ENCODE results near the gene VSIG8. TPM values are rescaled to one million over a fixed set of nuclear protein-coding genes. Genes with fewer than 3 reads are reported as not detected.
"Not testable (repeated sequence)": the region's sequence is repeated elsewhere in the genome, so short reads cannot be mapped to it uniquely, and the experiment has no call there.

VSIG8 gene
- total RNA-seq, 2 experiments from 2014 or later, result not detected

DNA sequence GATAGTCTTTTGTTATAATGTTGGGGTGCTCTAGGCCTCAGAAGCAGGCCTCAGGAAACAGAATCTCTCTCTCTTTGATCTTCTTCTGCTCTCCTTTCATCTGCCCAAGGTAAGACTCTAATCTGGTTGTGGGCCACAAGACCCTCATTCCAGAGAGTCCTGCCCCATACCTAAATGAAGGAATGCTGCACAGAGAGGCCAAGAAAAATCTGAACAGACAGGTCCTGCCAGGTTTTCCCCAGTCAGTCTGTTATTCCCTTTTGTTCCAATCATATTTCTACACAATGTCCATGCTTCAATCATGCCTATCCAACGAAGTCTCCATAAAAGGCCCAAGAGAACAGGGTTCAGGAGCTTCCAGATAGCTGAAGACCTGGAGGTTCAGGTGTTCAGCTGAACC lies 44.5 kb upstream of the VSIG8 start:
- Histone ChIP-seq H3K27me3 (ENCODE audit: control insufficient read depth in 1 of 2, insufficient read depth in 2 of 2, low read length in 2 of 2) (no peaks in the 10 kb centered on the region), H3K9me3 (ENCODE audit: control insufficient read depth in 1 of 2, insufficient read depth in 1 of 2, low read length in 2 of 2) (no peaks in the 10 kb centered on the region), H3K4me3 (ENCODE audit: low read length) (no peak overlapping the region), H3K36me3 (ENCODE audit: insufficient read depth, low read length) (no peaks in the 10 kb centered on the region), H3K27ac (ENCODE audit: low read depth in 1 of 2, low read length in 2 of 2) (no peak overlapping the region), H3K4me1 (ENCODE audit: insufficient read depth, low read length) (peaks cover 36% of the 10 kb centered on the region)
- ChIA-PET CTCF (interaction anchor here (1.5 kb wide), 1 partner anchor 9 kb away, joined by 4 read pairs; no protein-coding TSS in a partner anchor), POLR2A (no interaction called here)
- Mint-ChIP-seq H3K27me3 (no peaks in the 10 kb centered on the region), H3K9me3 (no peaks in the 10 kb centered on the region), H3K4me3 (no peak overlapping the region), H3K4me1 (ENCODE audit: low read depth) (peaks cover 34% of the 10 kb centered on the region), H3K27ac (no peak overlapping the region), H3K36me3 (ENCODE audit: low read depth) (no peaks in the 10 kb centered on the region)
- intact Hi-C loops (cut with DNase I, micrococcal nuclease), result no loop called here
- ATAC-seq (ENCODE audit: poor library complexity) (no peak), DNase-seq (no peak)
- TF ChIP-seq, protein P1, sequence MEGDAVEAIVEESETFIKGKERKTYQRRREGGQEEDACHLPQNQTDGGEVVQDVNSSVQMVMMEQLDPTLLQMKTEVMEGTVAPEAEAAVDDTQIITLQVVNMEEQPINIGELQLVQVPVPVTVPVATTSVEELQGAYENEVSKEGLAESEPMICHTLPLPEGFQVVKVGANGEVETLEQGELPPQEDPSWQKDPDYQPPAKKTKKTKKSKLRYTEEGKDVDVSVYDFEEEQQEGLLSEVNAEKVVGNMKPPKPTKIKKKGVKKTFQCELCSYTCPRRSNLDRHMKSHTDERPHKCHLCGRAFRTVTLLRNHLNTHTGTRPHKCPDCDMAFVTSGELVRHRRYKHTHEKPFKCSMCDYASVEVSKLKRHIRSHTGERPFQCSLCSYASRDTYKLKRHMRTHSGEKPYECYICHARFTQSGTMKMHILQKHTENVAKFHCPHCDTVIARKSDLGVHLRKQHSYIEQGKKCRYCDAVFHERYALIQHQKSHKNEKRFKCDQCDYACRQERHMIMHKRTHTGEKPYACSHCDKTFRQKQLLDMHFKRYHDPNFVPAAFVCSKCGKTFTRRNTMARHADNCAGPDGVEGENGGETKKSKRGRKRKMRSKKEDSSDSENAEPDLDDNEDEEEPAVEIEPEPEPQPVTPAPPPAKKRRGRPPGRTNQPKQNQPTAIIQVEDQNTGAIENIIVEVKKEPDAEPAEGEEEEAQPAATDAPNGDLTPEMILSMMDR (IDR thresholded peaks at IDR 0.05), result no peak

DNA sequence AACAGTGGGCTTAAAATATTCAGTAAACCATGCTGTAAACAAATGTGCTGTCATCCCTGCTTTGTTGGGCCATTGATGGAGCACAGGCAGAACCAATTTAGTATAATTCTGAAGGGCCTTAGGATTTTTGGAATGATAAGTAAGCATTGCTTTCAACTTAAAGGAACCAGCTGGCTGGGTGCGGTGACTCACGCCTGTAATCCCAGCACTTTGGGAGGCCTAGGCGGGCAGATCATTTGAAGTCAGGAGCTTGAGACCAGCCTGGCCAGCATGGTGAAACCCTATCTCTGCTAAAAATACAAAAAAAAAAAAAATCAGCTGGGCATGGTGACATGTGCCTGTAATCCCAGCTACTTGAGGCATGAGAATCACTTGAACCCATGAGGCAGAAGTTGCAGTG lies 41.6 kb upstream of the VSIG8 start:
- H3K4me3 ChIP-seq (ENCODE audit: low read length); H3K27me3 ChIP-seq (ENCODE audit: control insufficient read depth in 1 of 2, insufficient read depth in 2 of 2, low read length in 2 of 2); intact Hi-C loops (cut with DNase I, micrococcal nuclease); H3K27ac Mint-ChIP-seq; H3K27me3 Mint-ChIP-seq; DNase-seq; CTCF ChIA-PET; H3K36me3 Mint-ChIP-seq (ENCODE audit: low read depth); H3K36me3 ChIP-seq (ENCODE audit: insufficient read depth, low read length); H3K9me3 Mint-ChIP-seq; H3K27ac ChIP-seq (ENCODE audit: low read depth in 1 of 2, low read length in 2 of 2); H3K4me1 ChIP-seq (ENCODE audit: insufficient read depth, low read length); ATAC-seq (ENCODE audit: poor library complexity); H3K9me3 ChIP-seq (ENCODE audit: control insufficient read depth in 1 of 2, insufficient read depth in 1 of 2, low read length in 2 of 2); H3K4me3 Mint-ChIP-seq: not testable (repeated sequence)
- POLR2A ChIA-PET, result interaction anchor here (0.9 kb wide), 1 partner anchor 24 kb away, joined by 3 read pairs; no protein-coding TSS in a partner anchor
- peaks cover 16% of the 10 kb centered on the region for H3K4me1 Mint-ChIP-seq (ENCODE audit: low read depth)

DNA sequence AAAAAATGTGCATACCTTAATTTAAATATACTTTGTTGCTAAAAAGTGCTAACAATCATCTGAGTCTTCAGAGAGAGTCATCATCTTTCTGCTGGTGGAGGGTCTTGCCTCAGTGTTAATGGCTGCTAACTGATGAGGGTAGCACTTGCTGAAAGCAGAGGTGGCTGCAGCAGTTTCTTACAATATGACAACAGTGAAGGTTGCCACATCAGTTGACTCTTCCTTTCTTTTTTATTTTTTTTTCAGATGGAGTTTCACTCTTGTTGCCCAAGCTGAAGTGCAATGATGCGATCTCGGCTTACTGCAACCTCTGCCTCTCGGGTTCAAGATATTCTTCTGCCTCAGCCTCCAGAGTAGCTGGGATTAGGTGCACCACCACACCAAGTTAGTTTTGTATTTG lies 40.1 kb upstream of the VSIG8 start:
- no peak overlapping the region for H3K4me3 ChIP-seq (ENCODE audit: low read length)
- Mint-ChIP-seq H3K4me1 (ENCODE audit: low read depth) (peaks cover 14% of the 10 kb centered on the region), H3K36me3 (ENCODE audit: low read depth) (no peaks in the 10 kb centered on the region), H3K9me3 (no peaks in the 10 kb centered on the region), H3K4me3 (no peak overlapping the region), H3K27me3 (no peaks in the 10 kb centered on the region), H3K27ac (no peak overlapping the region)
- no peaks in the 10 kb centered on the region for H3K27me3 ChIP-seq (ENCODE audit: control insufficient read depth in 1 of 2, insufficient read depth in 2 of 2, low read length in 2 of 2)
- ATAC-seq (ENCODE audit: poor library complexity) (no peak), DNase-seq (no peak)
- POLR2A ChIA-PET, result no interaction called here
- H3K27ac ChIP-seq (ENCODE audit: low read depth in 1 of 2, low read length in 2 of 2), result no peak overlapping the region
- H3K36me3 ChIP-seq (ENCODE audit: insufficient read depth, low read length), result no peaks in the 10 kb centered on the region
- intact Hi-C loops (cut with DNase I, micrococcal nuclease), result no loop called here
- CTCF ChIA-PET, result no interaction called here
- TF ChIP-seq, protein P1 (IDR thresholded peaks at IDR 0.05), result no peak
- H3K9me3 ChIP-seq (ENCODE audit: control insufficient read depth in 1 of 2, insufficient read depth in 1 of 2, low read length in 2 of 2), result peaks cover 0 to 4% of the 10 kb centered on the region in 2 experiments
- peaks cover 6% of the 10 kb centered on the region for H3K4me1 ChIP-seq (ENCODE audit: insufficient read depth, low read length)

DNA sequence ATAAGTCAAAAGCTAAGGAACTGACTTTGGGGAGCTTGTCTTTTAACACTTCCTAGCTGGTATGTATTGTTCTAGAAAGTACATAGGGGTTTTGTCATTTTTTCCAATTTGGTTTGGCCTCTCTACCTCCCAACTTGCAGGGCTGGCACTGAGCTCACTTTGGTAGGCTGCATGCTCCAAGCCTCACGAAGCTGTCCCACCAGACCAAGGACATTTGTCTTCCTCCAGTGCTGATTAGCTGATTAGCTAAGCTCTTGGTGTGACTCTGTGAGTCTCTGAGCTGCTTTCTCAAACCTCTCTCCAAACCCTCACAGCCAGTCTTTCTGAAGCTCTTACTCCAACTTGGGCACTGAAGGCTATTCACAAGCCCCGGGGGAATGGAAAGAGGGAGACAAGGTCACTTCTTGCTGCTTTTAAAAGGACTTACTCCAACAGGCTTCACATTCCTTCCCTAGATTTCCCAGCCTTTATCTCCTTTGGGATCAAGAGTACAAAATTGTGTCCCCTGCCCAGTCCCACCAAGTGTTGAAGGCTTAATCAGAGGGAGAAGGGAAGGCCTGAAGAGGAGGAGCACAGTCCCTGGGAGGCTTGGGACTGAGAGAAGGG lies 38.4 kb upstream of the VSIG8 start:
- POLR2A ChIA-PET, result no interaction called here
- H3K27me3 Mint-ChIP-seq, result no peaks in the 10 kb centered on the region
- ATAC-seq (ENCODE audit: poor library complexity), result no peak

More for the DNA sequence above, 38.4 kb upstream of the VSIG8 start:
- peaks cover 6% of the 10 kb centered on the region for H3K4me1 Mint-ChIP-seq (ENCODE audit: low read depth)
- no peak for DNase-seq
- intact Hi-C loops (cut with DNase I, micrococcal nuclease), result no loop called here
- H3K27ac ChIP-seq (ENCODE audit: low read depth in 1 of 2, low read length in 2 of 2), result no peak overlapping the region
- H3K4me1 ChIP-seq (ENCODE audit: insufficient read depth, low read length), result no peaks in the 10 kb centered on the region
- H3K9me3 Mint-ChIP-seq, result no peaks in the 10 kb centered on the region
- H3K4me3 Mint-ChIP-seq, result no peak overlapping the region
- CTCF ChIA-PET, result interaction anchor here (0.9 kb wide), 1 partner anchor 102 kb away, joined by 3 read pairs; no protein-coding TSS in a partner anchor
- no peak overlapping the region for H3K4me3 ChIP-seq (ENCODE audit: low read length)
- H3K36me3 Mint-ChIP-seq (ENCODE audit: low read depth), result no peaks in the 10 kb centered on the region
- TF ChIP-seq, protein P1 (IDR thresholded peaks at IDR 0.05), result no peak
- no peak overlapping the region for H3K27ac Mint-ChIP-seq
- no peaks in the 10 kb centered on the region for H3K27me3 ChIP-seq (ENCODE audit: control insufficient read depth in 1 of 2, insufficient read depth in 2 of 2, low read length in 2 of 2)
- peaks cover 0 to 4% of the 10 kb centered on the region in 2 experiments for H3K9me3 ChIP-seq (ENCODE audit: control insufficient read depth in 1 of 2, insufficient read depth in 1 of 2, low read length in 2 of 2)
- no peaks in the 10 kb centered on the region for H3K36me3 ChIP-seq (ENCODE audit: insufficient read depth, low read length)

Measured in CD4-positive, alpha-beta T cell (primary cell).